NCI-H524 treated with DMSO at 0.1 percent for 48 hours (cell line): ENCODE results near the gene BSPRY.
"Not testable (repeated sequence)": the region's sequence is repeated elsewhere in the genome, so short reads cannot be mapped to it uniquely, and the experiment has no call there.

Source experiments
- DNase-seq: peaks from one replicate; lab custom pipeline; 2025; lab: John Stamatoyannopoulos, UW

Gene BSPRY

DNA sequence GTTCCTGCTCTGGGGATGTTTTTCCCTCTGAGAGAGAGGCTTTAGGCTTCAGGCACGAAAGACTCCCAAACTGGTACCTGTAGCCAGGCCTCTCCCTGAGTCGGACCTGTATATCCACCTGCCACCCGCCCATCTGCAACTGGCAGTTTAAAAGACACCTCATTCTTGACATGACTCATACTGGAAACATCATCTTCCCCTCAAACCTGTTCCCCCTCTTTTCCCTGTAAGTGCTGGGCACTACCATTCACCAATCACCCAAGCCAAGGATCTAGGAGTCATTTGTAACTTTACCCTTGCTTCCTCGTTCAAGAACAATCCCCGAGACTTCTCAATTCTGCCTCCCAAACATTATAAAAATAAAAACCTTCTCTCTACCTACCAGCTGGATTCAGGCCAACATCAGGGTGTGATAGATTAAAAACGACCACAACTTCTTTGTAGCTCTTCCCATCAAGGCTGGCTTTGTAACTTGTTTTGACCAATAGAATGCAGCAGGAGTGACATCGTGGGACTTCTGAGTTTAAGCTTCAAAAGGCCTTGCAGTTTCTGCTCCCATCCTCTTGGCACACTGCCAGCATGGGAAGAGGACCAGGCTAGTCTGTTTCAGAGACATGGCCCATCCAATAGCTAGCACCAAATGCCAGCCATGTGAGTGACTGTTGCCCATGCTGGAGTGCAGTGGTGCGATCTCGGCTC lies 7.5 kb upstream of the BSPRY start:
- DNase-seq, result no peak

DNA sequence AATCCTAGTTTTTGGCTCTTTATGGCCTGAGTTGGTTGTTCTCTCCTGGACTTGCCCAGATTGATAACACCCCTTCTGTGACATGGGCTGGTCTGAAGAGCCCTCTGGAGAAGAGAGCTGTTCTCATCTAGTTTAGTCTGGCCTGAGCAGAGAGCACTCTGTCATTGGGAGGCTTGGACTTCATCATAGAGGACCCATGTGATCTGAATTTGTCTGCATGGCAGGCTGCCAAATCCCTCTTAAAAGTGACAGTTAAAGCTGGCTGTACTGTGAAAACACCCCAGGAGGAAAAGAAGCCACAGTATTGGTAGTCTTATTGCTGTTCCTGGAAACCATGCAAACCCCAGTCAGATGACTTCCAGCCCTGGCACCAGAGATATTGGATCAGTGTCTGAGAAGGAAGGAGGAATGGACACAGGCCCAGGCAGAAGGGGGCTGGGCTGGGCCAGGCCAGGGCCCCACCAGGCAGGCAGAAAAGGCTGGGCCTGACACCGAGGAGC lies 5.6 kb upstream of the BSPRY start:
- DNase-seq, result peak; percentile 75

DNA sequence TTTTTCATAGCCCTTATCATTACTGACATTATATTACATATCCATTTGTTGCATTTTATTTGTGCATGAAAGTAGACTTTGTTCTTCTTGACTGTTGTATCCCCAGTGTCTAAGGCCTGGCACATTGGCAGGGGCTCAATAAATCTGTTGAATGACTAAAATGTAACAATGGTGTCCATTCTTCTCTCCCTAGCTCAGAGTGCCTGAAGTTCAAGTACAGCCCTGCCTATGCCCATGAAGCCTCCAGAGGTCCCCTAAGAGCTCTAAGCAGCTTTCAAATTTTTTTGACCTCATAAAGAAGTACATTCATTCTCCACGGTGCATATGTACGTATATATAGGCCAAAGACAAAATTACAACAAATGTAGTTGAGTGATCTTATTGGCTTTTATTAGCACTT lies 4.2 kb upstream of the BSPRY start:
- no peak for DNase-seq

DNA sequence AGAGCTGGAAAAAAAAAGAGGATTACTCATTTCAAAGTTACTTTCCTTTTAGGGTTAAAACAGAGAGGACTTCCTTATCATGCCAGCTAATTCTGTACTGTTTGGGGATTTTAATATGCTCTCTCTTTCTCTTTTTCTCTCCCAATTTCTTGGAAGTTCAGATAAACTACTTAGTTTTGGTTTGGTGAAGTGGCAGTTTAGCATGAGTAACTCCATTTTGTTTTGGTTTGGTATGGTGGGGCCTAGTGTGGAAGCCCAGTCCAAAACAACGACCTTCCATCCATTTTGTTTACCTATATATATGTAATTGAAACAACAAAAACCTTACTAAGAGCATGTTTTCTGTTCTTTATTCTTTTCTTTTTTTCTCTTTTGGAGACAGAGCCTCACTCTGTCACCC lies 3.7 kb upstream of the BSPRY start:
- DNase-seq, result no peak

DNA sequence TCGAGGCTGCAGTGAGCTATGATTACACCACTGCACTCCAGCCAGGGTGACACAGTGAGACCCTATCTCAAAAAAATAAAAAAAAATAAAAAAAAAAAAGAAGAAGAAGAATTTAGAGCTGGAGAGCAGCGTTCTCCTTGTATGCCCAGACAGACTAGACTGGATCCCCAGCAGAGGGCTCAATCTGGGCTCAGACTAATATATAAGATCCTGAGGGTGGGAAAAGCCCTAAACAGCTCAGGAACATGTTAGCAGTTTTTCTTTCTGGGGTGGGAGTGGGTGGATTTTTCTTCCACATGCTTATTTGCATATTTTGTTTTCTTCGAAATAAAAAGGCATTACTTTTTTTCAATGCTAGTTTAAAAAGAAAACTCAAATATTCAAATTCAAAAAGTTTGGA lies 904 bp upstream of the BSPRY start:
- DNase-seq, result no peak

DNA sequence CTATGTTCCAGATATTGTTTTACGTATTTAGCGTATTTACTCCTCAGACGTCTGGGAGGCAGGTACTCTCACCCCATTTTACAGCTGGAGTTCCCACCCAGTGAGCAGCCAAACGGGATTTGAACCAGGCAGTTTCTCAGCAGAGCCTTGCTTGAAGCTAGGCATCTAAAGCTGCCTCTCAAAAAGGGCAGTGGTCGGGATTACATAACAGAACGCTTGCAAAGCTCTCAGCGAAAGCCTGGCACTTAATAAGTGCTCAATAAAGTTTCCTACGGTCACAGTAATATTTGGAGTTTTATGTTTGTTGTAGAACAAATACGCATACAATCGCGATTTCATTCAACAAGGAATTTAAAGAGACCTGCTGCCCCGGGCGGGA lies 286 bp upstream of the BSPRY start:
- DNase-seq, result no peak

DNA sequence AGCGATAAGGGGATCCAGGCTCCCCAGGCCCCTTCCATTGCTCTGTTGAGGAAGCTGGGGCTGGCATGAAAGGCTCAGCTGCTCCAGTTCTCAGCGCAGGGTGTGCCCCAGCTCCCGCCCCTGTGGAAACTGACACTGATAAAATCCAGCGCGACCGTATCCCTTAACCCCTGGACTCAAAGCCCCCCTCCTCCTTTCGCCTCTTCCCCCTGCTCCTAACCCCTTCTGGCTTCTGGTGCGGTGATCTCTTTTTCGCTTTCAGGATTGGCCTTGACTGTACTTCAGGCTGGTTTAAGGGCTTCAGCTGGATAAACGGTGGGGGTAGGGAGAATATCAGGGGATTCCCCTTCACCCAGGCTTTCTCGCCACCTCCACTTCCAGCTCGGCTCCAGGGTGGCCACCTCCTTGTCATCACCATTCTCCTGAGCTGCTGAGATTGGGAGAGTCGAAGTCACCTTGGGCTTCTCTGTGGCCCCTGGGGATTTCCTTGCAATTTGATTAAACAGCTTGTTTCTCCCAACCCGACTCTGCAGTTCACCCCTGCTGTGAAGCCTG lies 843 bp downstream of the BSPRY start:
- DNase-seq, result no peak

DNA sequence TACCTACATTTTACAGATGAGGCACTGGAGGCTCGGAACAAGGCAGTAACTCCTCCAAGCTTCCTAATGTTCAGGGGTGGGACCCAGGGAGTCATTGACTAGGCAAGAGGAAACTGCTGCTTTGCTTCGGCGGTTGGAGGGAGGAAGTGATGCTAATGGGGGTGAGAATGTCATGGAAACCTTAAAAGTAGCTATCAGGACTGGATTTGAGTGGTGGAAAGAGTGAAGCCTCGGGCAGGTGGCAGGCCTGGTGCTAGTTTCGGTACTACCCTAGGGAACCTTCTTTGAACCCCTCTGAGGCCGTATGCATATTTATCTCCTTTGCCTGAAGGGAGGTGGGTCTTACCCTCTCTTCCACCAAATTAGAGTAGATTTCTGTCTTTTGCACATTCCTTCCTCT lies 1.6 kb downstream of the BSPRY start:
- DNase-seq, result no peak

DNA sequence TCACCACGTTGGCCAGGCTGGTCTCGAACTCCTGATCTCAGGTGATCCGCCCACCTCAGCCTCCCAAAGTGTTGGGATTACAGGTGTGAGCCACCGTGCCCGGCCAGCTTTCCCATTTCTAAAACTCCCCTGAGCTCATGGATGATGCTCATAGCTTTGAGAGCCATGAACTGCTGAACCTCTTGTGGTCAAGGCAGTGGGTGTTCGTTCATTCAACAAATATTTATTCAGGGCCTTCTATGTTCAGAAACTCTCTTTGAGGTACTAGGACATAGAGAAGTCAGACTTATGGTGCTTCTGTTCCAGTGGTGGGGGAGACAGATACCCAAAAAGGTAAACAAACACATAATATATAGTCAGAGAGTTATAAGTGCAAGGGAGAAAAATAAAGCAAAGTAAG lies 2.7 kb downstream of the BSPRY start:
- no peak for DNase-seq

DNA sequence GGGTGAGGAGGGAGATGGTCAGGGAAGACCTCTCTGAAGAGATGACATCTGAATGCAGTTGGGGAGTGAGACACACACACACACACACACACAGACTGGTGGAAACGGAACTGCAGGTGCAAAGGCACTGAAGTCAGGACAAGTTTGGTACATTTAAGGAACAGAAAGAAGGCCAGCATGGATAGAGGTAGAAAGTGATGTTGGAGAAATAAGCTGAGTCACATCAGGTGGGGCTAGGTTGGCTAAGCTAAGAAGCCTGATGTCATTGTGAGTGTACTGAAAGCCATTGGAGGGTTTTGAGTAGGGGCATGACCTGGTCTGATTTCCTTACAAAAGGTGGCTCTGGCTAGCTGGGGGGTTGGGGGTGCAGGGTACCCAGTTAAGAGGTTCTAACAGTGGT lies 3.1 kb downstream of the BSPRY start:
- DNase-seq, result no peak

DNA sequence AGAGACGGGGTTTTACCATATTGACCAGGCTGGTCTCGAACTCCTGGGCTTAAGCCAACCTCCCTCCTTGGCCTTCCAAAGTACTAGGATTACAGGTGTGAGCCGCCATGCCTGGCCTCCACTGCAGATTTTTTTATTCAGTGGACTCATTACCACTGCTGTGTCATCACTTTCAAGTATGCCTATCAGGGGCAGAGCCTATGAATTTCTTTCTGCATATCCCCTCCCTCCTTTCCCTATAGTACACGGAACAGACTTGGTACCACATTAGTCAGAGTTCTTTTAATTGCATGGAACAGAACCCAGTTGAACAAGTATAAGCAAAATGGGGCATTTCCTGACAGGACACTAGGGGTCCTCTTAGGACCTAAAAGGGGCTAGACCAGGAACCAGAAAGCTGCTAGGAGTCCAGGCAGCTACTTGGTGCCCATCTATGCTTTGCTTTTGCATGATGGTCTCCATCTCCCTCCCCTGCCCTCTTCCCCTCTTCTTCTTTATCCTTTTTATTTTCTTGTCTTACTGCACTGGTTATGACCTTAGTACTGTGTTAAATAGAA lies 5.8 kb downstream of the BSPRY start:
- DNase-seq, result no peak

DNA sequence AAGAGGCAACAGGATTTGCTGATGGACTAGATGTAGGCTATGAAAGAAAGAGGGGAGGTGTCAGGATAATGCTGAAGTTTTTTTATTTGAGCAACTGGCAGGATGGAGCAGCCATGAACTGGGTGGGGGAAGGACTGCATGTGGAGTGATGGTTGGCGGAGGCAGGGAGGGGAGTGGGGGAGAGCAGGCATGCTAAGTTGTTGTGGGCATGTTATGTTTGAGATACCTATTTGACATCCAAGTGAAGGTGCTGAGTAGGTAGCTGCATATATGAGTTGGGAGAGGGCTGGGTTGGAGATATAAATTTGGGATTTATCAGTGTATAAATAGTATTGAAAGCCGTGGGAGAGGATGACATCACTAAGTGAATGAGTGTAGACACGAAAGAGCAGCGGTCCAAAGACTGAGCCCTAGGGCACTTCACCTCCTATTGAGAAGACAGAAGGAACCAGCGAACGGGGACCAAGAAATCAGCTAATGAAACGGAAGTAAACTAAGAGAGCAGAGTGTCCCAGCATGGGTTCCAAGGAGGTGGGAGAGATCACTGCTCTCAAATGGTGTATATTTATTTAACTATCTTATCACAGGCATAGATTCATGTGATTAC lies 7.4 kb downstream of the BSPRY start:
- DNase-seq, result no peak

DNA sequence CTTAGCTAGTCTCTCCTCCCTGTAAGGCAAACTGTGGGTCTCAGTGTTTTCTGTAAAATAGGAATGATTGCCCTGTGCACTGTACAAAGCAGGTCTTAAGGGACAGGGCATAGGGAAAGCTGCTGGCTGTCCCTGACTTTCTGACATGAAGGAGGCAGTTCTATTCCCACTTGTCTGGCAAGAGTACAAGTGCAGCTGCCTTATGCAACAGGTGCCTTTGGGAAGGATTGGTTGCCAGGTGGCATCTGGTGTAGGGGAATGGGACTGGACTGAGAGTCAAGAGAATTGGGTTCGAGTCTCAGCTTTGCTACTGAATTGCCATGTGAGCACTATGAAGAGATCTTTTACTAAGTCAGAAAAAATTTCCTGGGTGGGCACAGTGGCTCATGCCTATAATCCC lies 10.0 kb downstream of the BSPRY start:
- DNase-seq, result no peak

DNA sequence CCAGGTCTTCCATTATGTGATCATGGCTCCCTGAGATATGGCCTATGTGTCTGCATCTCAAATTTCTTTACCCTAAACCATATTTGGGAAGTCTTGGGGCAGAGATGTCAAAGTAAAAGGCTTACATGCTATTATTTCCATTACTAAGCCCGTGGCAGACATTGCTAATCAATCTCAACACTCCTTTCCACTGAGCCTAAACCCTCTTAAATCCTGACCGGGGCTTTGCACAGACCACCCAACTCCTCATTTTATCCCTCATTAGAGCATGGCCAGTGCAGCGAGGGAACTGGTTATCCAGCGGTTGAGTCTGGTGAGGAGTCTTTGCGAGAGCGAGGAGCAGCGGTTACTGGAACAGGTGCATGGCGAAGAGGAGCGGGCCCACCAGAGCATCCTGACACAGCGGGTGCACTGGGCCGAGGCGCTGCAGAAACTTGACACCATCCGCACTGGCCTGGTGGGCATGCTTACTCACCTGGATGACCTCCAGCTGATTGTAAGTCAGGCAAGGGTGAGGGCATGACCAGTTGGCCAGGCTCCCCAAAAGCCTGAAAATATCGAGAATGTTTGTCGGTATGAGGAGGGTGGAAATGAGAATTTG lies 11.0 kb downstream of the BSPRY start:
- DNase-seq, result no peak

DNA sequence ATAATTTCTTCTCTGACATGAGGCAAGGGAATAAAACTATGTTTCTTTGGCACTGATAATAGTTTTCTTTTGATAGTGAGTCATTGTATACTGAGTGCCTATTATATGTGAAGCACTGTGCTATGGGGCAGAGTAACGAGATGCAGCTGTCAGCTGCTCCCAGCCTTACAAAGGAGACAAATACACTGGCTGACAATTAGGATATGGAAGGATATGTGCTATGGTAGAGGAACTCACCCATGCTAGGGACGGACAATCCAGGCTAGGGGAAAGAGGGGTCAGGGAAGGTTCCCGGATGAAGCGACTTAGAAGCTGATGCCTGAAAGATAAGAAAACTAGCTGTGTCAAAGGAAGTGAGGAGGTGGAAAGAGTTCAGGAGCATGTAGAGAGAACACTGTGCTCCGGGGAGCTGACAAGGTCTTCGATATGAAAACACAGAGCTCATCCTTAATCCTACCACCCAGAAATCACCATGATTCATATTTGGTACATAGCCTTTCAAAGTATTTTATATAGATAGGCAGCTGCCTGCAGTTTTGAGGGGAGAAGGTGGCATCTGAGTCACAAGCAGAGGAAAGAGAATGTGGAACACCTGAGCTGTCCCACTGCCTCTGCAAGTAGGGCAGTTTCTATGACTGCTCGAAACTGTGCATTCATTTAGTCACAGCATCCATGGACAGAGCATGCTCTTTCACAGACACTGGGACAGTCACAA lies 12.1 kb downstream of the BSPRY start:
- DNase-seq, result no peak

DNA sequence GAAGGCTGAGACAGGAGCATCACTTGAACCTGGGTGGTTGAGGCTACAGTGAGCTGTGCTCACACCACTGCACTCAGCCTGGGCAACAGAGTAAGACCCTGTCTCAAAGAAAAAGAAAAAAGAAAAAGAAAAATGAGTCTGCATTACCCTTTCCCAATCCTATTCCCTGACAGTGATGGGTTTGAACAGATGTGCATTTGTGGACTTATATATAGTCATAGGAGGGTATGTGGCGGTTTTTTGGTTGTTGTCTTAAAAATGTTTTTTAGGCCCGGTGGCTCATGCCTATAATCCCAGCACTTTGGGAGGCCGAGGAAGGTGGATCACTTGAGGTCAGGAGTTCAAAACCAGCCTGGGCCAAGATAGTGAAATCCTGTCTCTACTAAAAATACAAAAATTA lies 14.0 kb downstream of the BSPRY start:
- DNase-seq, result no peak

DNA sequence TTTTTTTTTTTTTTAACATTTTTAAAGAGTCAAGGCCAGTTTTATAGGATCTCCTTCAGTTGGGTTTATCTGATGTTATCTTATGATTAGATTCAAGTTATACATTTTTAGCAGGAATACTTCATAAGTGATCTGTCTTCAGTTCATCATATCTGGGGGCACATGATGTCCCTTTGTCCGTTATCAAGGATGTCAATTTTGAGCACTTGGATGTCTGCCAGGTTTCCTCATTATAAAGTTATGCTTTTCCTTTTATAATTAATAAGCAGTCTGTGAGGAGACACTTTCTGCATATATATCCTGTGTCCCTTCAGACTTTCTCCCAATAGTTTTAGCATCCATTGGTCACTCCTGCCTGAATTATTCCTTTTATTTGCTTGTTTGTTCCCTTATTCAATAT lies 15.6 kb downstream of the BSPRY start:
- no peak for DNase-seq

DNA sequence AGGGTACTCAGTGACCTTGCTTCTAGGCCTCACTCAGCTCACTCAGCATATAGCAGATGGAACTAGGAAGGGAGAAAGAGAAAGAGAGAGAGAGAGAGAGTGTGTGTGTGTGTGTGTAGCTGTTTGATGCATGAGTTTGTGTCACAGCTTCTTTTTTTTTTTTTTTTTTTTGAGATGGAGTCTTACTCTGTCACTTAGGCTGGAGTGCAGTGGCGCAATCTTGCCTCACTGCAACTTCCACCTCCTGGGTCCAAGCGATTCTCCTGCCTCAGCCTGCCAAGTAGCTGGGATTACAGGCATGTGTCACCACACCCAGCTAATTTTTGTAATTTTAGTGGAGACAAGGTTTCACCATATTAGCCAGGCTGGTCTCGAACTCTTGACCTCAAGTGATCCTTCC lies 16.3 kb downstream of the BSPRY start:
- not testable (repeated sequence) for DNase-seq

DNA sequence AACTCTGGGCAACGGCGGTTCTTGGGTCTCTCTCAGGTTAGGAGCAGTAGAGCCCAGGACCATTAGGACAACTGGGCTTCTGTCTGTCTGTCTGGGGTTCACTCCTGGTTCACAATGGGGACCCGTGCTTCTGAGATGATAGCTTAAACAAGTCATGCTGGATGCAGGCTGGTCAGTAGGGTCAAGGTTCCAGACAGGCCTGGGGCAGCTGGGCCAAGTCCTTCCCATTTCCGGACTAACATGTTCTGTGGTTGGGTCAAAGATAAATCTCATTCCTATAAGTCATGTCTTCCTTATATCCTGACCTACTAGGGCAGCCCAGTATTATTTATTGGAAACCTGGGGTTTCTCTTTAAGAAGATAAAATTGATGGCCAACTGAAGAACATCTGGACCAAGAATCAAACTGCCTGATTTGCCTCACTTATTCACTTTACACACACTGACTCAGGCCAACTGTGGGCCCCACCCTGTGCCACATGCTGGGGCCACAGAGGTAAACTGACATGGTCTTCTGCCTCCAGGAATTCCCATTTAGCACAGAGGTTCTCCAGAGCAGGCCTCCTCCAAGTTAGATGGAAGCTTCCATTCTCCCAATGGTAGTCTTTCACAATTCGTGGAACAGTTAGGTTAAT lies 19.1 kb downstream of the BSPRY start:
- DNase-seq, result no peak

DNA sequence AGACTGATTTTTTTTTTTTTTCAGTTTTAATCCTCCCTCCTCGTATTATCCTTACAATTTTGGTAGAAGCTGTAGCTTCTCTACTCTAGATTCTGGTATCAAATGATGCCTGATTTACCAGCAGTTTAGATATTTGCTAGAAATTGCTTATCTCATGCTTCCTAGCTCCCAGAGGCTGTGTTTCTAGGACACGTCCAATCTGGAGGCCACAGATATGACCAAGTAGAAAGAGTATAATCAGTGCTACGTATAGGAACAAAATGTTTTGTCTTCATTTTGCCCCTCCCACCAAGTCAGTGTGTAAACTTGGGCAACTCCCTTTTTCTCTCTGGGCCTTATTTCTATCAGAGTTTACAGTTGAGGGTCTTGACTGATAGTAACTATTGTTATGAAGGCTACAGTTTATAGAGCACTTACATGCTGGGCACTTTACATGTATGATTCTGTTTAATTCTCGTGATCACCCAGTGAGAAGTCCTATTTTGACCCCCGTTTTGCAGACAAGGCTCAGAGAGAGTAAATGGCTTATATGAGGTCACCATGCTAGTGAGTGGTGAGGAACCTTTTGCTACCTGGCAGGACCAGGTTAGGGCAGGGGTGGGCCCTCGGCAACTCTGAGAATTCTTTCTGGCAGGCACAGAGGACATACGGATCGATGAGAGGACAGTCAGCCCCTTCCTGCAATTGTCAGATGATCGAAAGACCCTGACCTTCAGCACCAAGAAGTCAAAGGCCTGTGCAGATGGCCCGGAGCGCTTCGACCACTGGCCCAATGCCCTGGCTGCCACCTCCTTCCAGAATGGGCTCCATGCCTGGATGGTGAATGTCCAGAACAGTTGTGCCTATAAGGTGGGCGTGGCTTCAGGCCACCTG lies 19.9 kb downstream of the BSPRY start:
- DNase-seq, result no peak

DNA sequence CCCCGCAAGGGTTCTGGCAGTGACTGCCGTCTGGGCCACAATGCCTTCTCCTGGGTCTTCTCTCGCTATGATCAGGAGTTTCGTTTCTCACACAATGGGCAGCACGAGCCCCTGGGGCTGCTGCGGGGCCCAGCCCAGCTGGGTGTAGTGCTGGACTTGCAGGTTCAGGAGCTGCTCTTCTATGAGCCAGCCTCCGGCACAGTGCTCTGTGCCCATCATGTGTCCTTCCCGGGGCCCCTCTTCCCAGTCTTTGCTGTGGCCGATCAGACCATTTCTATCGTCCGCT lies 20.5 kb downstream of the BSPRY start:
- DNase-seq, result no peak
